Amygdala (tissue), 56 donors: ENCODE measurements around the gene URGCP.
A peak's percentile ranks its signal among the peaks of the same experiment; 100 is the strongest.

Experiments
- DNase-seq, 56 donors: peaks; one replicate each; lab custom pipeline; 2025; lab: John Stamatoyannopoulos, UW

The URGCP gene, protein sequence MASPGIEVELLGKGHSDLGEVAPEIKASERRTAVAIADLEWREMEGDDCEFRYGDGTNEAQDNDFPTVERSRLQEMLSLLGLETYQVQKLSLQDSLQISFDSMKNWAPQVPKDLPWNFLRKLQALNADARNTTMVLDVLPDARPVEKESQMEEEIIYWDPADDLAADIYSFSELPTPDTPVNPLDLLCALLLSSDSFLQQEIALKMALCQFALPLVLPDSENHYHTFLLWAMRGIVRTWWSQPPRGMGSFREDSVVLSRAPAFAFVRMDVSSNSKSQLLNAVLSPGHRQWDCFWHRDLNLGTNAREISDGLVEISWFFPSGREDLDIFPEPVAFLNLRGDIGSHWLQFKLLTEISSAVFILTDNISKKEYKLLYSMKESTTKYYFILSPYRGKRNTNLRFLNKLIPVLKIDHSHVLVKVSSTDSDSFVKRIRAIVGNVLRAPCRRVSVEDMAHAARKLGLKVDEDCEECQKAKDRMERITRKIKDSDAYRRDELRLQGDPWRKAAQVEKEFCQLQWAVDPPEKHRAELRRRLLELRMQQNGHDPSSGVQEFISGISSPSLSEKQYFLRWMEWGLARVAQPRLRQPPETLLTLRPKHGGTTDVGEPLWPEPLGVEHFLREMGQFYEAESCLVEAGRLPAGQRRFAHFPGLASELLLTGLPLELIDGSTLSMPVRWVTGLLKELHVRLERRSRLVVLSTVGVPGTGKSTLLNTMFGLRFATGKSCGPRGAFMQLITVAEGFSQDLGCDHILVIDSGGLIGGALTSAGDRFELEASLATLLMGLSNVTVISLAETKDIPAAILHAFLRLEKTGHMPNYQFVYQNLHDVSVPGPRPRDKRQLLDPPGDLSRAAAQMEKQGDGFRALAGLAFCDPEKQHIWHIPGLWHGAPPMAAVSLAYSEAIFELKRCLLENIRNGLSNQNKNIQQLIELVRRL

DNA sequence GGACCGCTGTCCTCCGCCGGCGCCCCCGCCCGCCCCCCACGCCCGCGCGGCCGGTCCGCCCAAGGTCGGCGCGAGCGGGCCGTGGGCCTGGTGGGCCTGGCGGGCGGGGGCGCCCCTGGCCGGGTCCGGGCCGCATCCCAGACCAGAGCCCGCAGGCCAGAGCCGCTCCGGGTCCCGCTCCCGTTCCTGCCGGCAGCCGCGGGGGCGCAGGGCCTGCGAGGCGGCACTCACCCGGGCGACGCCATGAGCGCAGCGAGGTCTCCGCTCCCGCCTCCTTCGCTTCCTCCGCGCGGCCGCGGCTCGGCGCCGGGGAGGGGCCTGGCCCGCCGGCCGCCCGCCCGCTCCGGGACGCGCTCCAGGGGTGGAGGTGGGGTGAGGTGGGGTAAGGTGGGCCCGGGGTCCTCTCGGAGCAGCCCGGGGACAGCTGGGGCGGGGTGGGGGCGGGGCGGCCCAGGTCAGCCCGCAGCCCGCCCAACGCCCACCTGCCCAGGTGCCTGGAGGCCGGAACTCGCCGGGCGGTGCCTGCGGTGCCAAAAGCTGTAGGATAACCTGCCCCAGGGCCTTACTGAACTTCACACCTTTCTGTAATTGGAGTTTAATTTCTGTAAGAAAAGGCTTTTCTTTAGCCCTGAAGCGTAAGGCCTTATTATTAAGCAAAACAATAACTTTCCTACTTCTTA, at the start of gene URGCP:
Gene URGCP (minus strand): TSS at position 266 of the 680 bp plus-strand sequence. CDS start 21 bp downstream, at position 245.
- DNase-seq, result peak in 27 of 56 donors; percentile 9 to 57 (median 37)

DNA sequence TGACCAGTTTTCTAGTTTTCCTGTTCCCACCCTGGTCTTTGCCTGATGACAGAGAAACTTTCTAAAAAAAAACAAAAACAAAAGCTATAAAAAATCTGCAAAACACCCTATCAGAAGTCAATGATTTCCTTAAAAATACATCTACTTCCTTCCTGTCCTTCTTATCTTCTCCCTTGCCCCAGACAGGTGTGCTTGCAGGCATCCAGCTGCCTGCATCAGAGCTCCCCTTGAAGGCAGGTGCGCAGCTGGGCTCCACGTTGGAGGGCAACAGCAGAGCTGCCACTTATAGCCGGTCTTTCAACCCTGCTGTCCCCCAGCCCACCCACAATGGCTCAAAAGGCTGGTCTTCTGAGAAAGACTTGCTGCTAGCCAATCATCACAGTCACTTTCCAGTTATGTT, 49.6 kb upstream of the URGCP start:
- DNase-seq, result no peak

DNA sequence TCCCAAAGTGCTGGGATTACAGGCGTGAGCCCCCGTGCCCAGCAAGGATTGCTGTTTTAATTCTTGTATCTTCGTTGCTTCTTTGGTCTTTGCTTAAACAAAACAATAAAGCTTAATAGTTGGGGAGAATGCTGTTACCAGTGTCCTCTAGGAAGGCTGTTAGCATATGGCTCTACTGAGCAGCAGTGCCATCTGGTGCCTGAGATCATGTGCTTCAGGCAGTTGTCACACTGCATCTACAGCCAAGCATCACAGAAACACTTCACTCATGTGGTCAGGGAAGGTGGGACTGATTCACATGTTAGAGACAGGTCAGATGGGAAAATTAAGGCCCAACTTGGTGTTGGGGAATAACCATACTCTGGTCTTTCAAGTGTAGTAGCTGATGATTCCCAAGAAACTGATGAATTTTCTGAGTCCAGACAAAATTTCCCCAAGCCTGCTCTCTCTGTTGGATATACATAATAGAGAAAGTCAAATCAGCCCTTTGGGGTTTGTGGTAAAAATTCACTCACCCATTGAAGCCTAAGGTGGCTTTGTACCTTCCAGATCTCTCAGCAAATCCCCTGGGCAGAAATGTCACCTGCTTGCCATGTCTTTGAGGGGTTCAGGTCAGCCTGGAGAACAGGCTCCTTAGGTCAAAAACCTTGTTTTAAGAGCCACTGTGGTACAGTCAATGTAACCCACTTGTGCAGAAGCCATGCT, 48.3 kb upstream of the URGCP start:
- peak in 41 of 56 donors; percentile 8 to 68 (median 30) for DNase-seq

DNA sequence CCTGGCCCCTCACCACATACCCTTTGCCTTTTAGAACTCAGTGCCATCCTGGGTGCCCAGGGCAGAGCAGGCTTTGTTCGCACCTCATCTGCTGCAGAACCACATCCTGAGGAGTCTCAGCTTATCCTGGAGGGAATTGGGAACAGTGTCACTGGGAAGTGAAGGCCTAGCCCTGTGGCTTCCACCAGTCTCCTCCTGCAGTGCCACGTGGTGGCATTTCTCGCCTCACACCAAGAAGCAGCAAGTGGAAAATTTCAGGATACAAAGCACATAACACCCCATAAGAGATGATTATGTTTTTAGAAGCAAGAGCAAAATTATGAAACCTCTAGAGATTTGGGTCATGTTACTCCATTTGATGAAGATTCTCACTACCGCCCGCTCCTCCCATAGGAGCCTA, 46.7 kb upstream of the URGCP start:
- DNase-seq, result no peak

DNA sequence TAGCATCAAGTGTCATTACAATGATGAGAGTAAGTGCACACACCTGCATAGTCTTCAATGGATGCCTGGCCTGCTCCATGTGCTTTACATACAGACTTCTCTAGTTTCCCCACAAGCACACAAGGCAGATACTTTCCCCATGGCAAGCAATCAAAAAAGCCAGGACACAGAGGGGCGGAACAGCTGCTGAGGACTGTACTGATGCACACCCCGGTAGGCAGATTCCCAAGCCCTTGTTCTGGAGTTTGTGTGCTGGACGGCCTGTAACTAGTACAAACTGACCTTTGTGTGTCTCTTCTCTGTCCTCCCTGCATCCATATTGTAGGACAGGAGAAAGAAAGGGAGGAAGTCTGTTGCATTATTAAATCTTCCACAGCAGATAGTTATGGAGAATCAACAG, 45.6 kb upstream of the URGCP start:
- no peak for DNase-seq

DNA sequence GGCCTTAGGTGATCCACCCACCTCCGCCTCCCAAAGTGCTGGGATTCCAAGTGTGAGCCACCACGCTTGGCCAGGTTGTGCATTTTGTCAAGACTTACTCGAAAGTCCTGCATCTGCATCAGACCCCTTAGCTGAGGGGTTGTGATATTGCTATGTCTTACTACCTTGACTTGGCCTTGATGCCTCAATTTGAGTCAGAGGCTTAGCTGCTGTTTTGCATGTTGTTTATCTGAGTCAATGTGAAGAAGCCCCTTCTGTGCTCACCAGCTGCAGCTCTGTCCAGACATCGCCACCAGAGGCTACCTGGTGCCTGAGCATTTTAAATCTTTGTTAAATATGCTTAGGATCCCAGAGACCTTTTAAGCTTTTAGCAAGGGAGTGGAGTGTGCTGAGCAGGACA, 37.9 kb upstream of the URGCP start:
- DNase-seq, result no peak

DNA sequence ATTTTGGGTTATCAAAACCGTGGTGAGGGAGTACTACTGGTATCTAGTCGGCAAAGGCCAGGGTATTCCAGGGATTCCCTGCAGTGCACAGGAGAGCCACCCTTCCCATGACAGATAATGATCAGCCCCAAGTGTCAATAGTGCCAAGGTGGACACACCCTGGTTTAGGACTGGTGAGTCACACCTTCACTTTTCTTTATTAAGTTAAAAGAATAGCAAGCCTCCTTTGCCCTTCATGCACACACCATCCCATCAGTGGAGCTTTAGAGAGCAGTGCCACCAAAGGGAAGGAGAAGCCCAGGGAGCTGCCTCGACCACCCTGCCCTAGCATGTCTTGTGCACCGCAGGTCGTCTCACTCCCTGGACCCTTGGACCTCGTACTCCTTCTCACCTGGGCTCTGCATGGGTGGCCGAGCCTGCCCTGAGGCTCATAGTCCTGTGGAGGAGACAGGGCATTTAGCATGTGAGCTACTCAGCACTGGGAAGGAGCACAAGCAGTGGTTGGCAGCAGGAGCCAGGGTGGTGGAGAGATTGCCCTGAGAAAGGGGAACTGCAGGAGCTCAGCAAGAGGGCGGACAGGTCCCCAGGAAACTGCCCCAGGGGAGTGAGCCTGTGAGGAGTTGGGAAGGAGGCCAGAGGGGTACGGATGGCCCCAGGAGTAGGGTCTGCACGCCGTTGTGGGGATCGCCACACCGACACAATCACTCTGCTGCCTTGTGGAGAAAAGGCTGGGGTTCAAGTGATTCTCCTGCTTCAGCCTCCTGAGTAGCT, 37.2 kb upstream of the URGCP start:
- DNase-seq, result no peak

DNA sequence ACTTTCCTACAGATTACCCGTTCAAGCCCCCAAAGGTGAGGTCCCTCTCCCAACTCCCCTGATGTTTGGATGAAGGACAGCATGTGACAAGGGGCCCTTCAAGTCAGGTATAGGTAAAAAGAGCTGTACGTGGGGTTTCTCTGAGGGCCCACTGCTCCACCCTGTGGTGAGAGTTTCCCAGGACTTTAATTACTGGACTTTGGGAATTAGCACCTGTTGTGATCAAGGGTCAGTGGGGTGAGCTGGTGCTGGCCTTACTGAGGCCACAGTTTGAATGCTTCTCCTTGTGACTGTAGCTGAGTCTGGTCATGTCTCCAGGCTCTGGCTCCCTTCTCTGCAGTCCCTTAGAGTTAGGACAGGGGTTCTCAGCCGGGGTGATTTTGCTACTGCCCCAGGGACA, 36.6 kb upstream of the URGCP start:
- no peak for DNase-seq

DNA sequence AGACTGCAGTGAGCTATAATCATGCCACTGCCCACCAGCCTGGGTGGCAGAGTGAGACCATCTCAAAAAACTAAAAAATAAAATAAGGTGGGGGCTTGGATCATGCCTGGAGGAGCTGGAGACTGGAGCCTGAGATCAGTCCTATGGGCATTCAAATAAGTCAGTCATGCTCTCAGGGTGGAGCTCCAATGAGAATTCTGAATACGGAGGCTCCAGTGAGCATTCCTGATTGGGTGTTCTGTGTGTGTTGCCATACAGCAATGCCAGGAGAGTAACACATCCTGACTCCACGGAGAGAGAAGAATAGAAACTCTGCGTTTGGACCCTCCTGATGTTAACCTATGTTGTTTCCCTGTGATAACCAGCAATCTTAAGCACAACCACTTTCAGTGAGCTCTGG, 35.9 kb upstream of the URGCP start:
- DNase-seq, result no peak

DNA sequence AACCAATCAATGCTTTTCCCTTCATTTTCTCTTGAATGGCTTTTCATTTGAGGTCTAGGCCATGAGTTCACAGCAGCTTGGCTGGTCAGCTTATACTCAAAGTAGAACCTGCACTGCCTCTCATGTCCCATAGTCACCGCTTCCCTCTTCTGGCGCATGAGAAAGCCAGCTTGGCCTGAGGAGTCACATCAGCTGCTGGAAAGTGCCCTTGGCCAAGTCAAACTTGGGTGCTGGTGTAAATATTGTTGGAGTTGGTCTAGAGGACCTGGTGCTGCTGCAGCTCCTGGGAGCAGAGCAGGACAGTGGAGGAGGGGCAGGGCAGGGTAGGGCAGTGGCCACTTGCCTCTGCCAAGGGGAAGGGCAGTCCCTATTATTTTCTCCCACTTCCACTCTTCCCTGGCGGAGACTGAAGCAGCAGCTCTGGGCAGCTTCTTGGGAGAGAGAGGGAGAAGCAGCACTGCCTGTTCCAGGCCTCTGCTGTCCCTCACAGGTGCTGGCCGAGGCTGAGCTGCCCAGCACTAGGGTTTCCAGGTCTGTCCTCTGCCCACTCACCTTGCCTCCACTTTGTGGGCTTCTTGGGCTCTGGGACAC, 32.6 kb upstream of the URGCP start:
- no peak for DNase-seq

DNA sequence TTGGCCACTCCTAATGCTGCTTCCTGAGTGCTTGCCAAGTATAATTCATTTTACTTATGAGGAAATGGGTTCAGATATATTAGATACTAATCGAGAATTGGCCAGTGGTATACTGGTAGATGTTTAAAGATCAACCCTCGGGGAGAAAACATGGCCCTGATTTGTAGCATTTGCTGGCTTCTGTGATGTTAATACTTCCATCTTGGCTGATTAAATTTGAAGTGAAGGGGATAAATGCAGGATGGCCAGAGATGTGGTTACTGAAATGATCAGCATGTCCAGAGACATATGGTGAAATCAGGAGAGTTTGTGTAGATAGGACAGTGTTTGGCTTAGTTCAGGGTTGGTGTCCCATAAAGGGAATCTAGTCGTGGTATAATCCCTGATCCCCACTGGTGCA, 31.0 kb upstream of the URGCP start:
- DNase-seq, result no peak

DNA sequence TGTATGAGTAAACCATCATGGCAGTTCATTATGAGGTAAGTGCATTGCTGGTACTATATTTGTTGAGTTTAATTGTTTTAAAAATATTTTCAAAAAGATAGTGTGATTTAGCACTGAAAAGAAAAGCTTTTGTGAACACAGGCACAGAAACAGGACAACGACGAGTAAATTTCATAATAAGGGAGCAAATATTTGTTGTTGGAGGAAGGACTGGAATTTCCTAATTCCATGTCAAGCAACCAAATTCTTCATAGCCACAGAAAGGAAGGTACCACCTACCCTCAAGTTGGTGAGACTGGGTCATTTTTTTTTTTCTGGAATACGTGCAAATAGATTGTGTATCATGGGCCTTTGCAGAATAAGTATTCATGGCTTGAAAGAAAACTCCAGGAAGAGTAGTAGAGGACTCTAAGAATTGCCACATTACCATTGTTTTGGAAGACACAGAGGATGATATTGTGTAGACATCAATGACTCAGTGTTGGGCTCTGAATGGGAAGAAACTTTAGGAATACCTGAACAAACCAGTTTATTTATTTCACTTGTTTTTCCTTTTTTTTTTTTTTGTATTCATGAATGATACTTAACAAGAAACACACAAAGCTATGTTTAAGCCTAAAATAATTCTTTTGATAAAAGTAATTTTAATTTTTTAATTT, 27.6 kb upstream of the URGCP start:
- DNase-seq, result no peak

DNA sequence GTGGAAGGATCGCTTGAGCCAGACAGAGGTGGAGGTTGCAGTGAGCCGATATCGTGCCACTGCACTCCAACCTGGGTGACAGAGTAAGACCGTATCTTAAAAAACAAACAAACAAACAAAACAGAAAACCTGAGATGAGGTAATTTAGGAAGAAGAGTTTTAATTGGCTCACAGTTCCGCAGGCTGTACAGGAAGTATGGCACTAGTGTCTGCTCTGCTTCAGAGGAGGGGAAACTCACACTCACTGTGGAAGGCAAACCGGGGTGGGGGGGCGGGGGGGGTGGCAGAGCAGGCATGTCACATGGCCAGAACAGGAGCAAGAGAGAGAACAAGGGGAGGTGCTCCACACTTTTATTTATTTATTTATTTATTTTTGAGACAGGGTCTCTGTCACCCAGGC, 24.9 kb upstream of the URGCP start:
- no peak for DNase-seq

DNA sequence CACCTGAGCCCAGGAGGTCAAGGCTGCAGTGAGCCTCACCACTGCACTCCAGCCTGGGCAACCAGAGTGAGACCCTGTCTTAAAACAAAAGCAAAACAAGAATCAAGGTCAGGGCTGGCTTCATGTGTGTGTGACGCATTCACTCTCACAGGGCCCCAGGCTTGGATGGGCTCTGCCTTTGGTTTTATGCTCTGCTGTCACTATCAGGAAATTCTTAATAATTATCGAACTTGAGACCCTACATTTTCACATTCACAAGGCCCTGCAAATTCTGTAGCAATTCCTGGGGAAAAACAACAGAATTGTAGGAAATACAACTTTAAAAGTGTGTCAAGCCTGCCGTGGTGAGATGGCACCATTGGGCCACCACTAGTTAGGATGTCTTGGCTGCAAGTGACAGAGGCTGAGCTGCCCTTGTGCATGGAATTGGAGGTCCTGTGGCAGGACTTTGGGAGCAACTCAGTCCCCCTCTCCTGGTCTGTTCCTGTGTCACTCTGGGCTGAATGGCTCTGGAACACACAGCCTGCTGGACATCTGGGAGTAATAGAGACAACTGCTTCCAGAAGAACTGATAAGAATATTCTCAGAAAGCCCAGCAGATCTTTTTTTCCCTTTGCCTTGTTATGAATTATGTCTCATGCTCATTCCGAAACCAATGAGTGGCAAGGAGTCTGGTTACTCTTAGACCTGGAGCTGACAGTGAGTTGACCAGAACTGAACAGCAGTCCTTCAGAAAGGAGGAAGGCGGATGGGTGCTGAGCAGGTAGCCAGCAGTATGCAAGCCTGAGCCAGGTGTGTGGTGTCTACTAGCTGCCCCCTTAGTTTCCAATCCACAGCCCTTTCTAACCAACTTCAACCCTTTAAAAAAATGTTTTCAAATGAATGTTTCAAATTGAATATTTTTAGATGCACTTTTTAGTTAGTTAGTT, 23.4 kb upstream of the URGCP start:
- DNase-seq, result no peak

DNA sequence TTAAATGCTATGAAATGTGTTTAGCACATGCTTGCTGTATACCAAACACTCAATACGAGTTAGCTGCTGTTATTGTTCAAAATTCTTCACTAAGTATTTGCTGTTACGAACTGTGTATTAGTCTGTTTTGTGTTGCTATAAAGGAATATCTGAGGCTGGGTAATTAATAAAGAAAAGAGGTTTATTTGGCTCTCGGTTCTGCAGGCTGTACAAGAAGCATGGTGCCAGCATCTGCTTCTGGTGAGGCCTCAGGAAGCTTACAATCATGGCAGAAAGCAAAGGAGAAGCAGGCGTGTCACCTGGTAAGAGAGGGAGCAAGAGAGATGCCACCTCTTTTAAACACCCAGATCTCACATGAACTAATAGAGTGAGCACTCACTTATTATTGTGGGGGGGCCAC, 21.4 kb upstream of the URGCP start:
- DNase-seq, result no peak

DNA sequence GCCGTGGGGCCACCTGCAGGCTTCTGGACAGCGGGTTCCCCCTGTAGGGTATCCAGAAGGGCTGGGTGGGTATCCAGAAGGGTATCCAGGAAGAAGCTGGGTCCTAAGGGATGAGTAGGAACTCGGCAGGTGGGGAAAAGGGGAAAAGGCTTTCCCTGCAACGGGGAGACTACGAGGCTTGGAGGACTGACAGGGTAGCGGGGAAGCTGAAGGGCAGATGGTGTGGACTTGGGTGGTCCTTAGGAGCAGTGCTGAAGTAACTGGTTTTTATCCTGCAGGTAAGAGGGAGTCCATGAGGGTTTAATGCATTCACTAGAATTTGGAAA, 20.4 kb upstream of the URGCP start:
- DNase-seq, result no peak

DNA sequence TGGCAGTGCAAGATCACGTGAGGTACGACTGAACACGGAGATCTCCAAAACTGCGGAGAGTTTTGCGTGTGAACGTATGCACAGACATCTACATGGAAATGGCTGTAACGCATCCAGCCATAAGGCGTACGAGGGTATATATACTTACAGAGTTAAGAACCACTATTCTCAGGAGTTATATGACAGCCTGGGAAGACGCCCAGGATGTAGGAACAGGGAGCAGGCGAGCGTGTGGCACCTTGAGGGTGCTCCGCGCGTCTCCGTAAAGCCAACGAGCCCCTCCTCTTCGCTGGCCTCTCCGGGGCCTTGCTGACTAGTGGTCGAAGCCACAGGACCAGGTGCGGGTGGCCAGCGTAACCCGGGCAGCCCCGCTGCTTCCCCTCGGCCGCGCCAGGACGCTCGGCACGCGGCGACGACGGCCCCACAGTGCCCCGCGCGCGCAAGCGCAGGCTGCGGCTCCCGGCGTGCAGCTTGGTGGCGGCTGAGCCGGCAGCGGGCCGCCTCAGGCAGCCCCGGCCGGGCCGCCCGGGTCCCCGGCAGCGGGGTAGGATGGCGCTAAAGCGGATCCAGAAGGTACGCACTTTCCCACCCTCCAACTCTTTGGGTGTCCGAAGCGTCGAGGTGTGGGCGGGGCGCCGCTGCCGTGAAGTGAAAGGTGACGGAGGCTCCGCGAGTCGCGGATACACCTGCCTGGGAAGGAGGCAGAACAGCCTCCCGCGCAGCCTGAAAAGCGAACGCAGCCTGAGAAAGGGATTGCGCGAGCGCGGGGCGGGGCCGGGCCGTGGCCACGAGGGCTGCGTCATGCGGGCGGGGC, 19.8 kb upstream of the URGCP start, which contains the start of gene UBE2D4:
Gene UBE2D4 (plus strand): TSS at position 453 of the 814 bp plus-strand sequence. CDS start 97 bp downstream, at position 550.
- DNase-seq, result peak; percentile 40 to 89 (median 77)
